IMR-90 (cell line): ENCODE data around the gene QKI. TPM values are rescaled to one million over a fixed set of nuclear protein-coding genes. Genes with fewer than 3 reads are reported as not detected.

ENCODE experiments used
- ATAC-seq: fragments of 200-7000 bp; cut with Tn5 transposase; 2 replicates; pipeline ENCODE4 v1.9.1; 2020; ENCODE audit warnings: low read depth, mild to moderate bottlenecking, moderate library complexity
- BruUV-seq: library from RNA; stranded (reverse); fragments of 400-500 nt; replicated peaks from 2 replicates; lab custom pipeline; 2021; lab: Mats Ljungman, UMichigan
- CTCF ChIA-PET: fragments of 300-600 bp; formaldehyde crosslinking; extraction: SDS; loops from one replicate; lab custom pipeline; 2021; ENCODE audit warnings: antibody characterized with exemption; lab: Yijun Ruan, JAX
- POLR2A ChIA-PET: fragments of 300-600 bp; sonication (Branson Sonifier 250); formaldehyde crosslinking; loops from one replicate; lab custom pipeline; 2022; ENCODE audit warnings: antibody characterized with exemption; ENCODE audit not compliant: unreplicated experiment; lab: Charles Lee
- DNase-seq: peaks from one replicate; pipeline ENCODE4 v3.0.0; 2013
- H2AFZ ChIP-seq: replicated peaks from 2 replicates; pipeline ENCODE3; 2013; ENCODE audit warnings: low read length, mild to moderate bottlenecking; ENCODE audit not compliant: poor library complexity
- H2AK5ac ChIP-seq: 2 replicates; pipeline ENCODE4 v1.6.1; 2013; ENCODE audit warnings: low read depth, low read length, inconsistent platforms
- H2AK9ac ChIP-seq: replicated peaks from 2 replicates; pipeline ENCODE3; 2013; ENCODE audit warnings: mild to moderate bottlenecking, low read depth, low read length, moderate library complexity; ENCODE audit not compliant: poor library complexity
- H2BK120ac ChIP-seq: 2 replicates; pipeline ENCODE4 v1.6.1; 2013; ENCODE audit warnings: low read depth, low read length, inconsistent platforms
- H2BK15ac ChIP-seq: 3 replicates; pipeline ENCODE4 v1.6.1; 2013; ENCODE audit warnings: low read depth, low read length, inconsistent platforms
- H2BK20ac ChIP-seq: 2 replicates; pipeline ENCODE4 v1.6.1; 2013; ENCODE audit warnings: low read depth, mild to moderate bottlenecking, inconsistent platforms, low read length, moderate library complexity
- H2BK5ac ChIP-seq: 2 replicates; pipeline ENCODE4 v1.6.1; 2013; ENCODE audit warnings: mild to moderate bottlenecking, low read depth, low read length, inconsistent platforms; ENCODE audit not compliant: poor library complexity, severe bottlenecking
- H3K14ac ChIP-seq: replicated peaks from 2 replicates; pipeline ENCODE4 v1.6.1; 2013; ENCODE audit warnings: low read depth, low read length, inconsistent platforms
- H3K18ac ChIP-seq: 2 replicates; pipeline ENCODE4 v1.6.1; 2013; ENCODE audit warnings: low read depth, low read length, control low read depth
- H3K23ac ChIP-seq: 2 replicates; pipeline ENCODE4 v1.6.1; 2013; ENCODE audit warnings: low read depth, low read length, inconsistent platforms
- H3K27ac ChIP-seq: 2 replicates; pipeline ENCODE4 v1.5.1; 2013; ENCODE audit warnings: mild to moderate bottlenecking, control low read depth, low read length; ENCODE audit not compliant: insufficient read depth
- H3K27me3 ChIP-seq: 2 replicates; pipeline ENCODE4 v1.6.1; 2013; ENCODE audit warnings: low read length; ENCODE audit not compliant: control insufficient read depth, insufficient read depth
- H3K36me3 ChIP-seq: 2 replicates; pipeline ENCODE4 v1.6.1; 2013; ENCODE audit warnings: low read length, mixed read lengths; ENCODE audit not compliant: control insufficient read depth, insufficient read depth
- H3K4ac ChIP-seq: 2 replicates; pipeline ENCODE4 v1.6.1; 2013; ENCODE audit warnings: low read depth, low read length, inconsistent platforms
- H3K4me1 ChIP-seq: 2 replicates; pipeline ENCODE4 v1.6.1; 2013; ENCODE audit warnings: low read length, mixed read lengths; ENCODE audit not compliant: control insufficient read depth, insufficient read depth
- H3K4me2 ChIP-seq: 2 replicates; pipeline ENCODE4 v1.6.1; 2013; ENCODE audit warnings: low read depth, mild to moderate bottlenecking, control low read depth, low read length, moderate library complexity
- H3K4me3 ChIP-seq: 2 replicates; pipeline ENCODE4 v1.5.1; 2013; ENCODE audit warnings: low read depth, mild to moderate bottlenecking, control low read depth, low read length, moderate library complexity; ENCODE audit not compliant: insufficient read depth
- H3K56ac ChIP-seq: 2 replicates; pipeline ENCODE4 v1.6.1; 2013; ENCODE audit warnings: low read length, inconsistent platforms; ENCODE audit not compliant: insufficient read depth; ENCODE audit errors: extremely low read depth
- H3K79me1 ChIP-seq, 2 experiments: 2 replicates each; pipeline ENCODE4 v1.6.1; 2013; ENCODE audit warnings: low read length in 2 of 2, inconsistent platforms in 1 of 2, low read depth in 1 of 2
- H3K9ac ChIP-seq: 2 replicates; pipeline ENCODE4 v1.6.1; 2013; ENCODE audit warnings: low read depth, low read length, control low read depth
- H3K9me1 ChIP-seq: 2 replicates; pipeline ENCODE4 v1.6.1; 2013; ENCODE audit warnings: low read length, inconsistent platforms; ENCODE audit not compliant: insufficient read depth
- H3K9me3 ChIP-seq: 2 replicates; pipeline ENCODE4 v1.6.1; 2013; ENCODE audit warnings: low read length; ENCODE audit not compliant: control insufficient read depth, insufficient read depth
- H4K20me1 ChIP-seq: 2 replicates; pipeline ENCODE4 v1.6.1; 2013; ENCODE audit warnings: low read length, inconsistent platforms; ENCODE audit not compliant: insufficient read depth
- H4K5ac ChIP-seq: 2 replicates; pipeline ENCODE4 v1.6.1; 2013; ENCODE audit warnings: mild to moderate bottlenecking, low read depth, low read length, control low read depth
- H4K8ac ChIP-seq, 2 experiments: 2 replicates each; pipeline ENCODE4 v1.6.1; 2013; ENCODE audit warnings: low read depth in 2 of 2, low read length in 2 of 2, control low read depth in 1 of 2, inconsistent platforms in 1 of 2
- H4K91ac ChIP-seq: 2 replicates; pipeline ENCODE4 v1.6.1; 2013; ENCODE audit warnings: low read depth, low read length, inconsistent platforms; ENCODE audit not compliant: insufficient read depth
- CHD1 ChIP-seq: IDR thresholded peaks from 2 replicates; pipeline ENCODE4 v1.6.1; 2012; ENCODE audit warnings: low read depth, low read length, improper control_type of control experiment
- CTCF ChIP-seq: conservative IDR thresholded peaks from 2 replicates; pipeline ENCODE4 v1.5.1; 2012; ENCODE audit warnings: mild to moderate bottlenecking, low read depth, low read length, improper control_type of control experiment
- FOS ChIP-seq: fragments of 150-350 bp; IDR thresholded peaks from 2 replicates; pipeline ENCODE4 v1.6.1; 2016; ENCODE audit warnings: low read depth, low read length
- MAZ ChIP-seq: IDR thresholded peaks from 2 replicates; pipeline ENCODE4 v1.6.1; 2012; ENCODE audit warnings: low read depth, mild to moderate bottlenecking, low read length, improper control_type of control experiment, moderate library complexity, borderline replicate concordance
- POLR2A ChIP-seq: IDR thresholded peaks from 2 replicates; pipeline ENCODE4 v1.6.1; 2012; ENCODE audit warnings: mild to moderate bottlenecking, low read depth, low read length
- RAD21 ChIP-seq: IDR thresholded peaks from 2 replicates; pipeline ENCODE4 v1.6.1; 2012; ENCODE audit warnings: low read length, improper control_type of control experiment
- RFX5 ChIP-seq: IDR thresholded peaks from 2 replicates; pipeline ENCODE4 v1.8.0; 2012; ENCODE audit warnings: low read depth, mild to moderate bottlenecking, low read length, moderate library complexity
- SMC3 ChIP-seq: fragments of 150-350 bp; IDR thresholded peaks from 2 replicates; pipeline ENCODE4 v1.6.1; 2016; ENCODE audit warnings: low read depth, mild to moderate bottlenecking, antibody characterized with exemption, low read length, moderate library complexity
- WGBS, 2 experiments: methylation state at CpG; one replicate each; pipeline versions ENCODE4 v1.1.5 to v1.1.7; 2013; ENCODE audit warnings: missing lambda C conversion rate in 2 of 2; ENCODE audit not compliant: insufficient read length in 1 of 2; ENCODE audit errors: extremely low coverage in 2 of 2; 5-methylcytosine and 5-hydroxymethylcytosine counted together
- dilution Hi-C: fragments of 300-500 bp; cut with HindIII; formaldehyde crosslinking; loops from one replicate; pipeline ENCODE4 v1.14.3; 2018; ENCODE audit warnings: low sequenced_read_pairs; ENCODE audit not compliant: unreplicated experiment
- in situ Hi-C: fragments of 300-500 bp; cut with MboI; formaldehyde crosslinking; loops from 3 replicates; pipeline ENCODE4 v1.14.3; 2019; ENCODE audit warnings: low sequenced_read_pairs, inconsistent platforms, mixed read lengths
- intact Hi-C: fragments of 100-400 bp; cut with micrococcal nuclease; formaldehyde crosslinking; loops from 2 replicates; pipeline ENCODE4 v1.10.0; 2022
- polyA plus RNA-seq, 3 experiments: library from polyadenylated mRNA; depleted of rRNA; stranded (reverse); fragments of >200 nt; gene quantifications; 2 replicates each; pipeline ENCODE4 v1.2.3, GENCODE V29; 2012; ENCODE audit warnings: low replicate concordance in 1 of 3
- total RNA-seq: library from RNA; depleted of rRNA; stranded (reverse); fragments of >200 nt; gene quantifications from 2 replicates; pipeline ENCODE4 v1.2.3, GENCODE V29; 2012

The QKI gene
- total and polyA plus RNA-seq, 2 of the 4 experiments (the other 2 are of a cell fraction), result 112 to 232 TPM

GRCh38 chr6:163554663-163555062, 140.1 kb downstream of the QKI start:
- no peaks in the 10 kb centered on the region for H3K27me3 ChIP-seq
- ATAC-seq (peak; percentile 48), DNase-seq (peak; percentile 34)
- peaks cover 6% of the 10 kb centered on the region for H3K9me1 ChIP-seq
- 0 out of 2 replicates have a peak, but pooled peaks cover 1% of the 10 kb centered on the region for H3K4me1 ChIP-seq
- H3K36me3 ChIP-seq, result peaks cover 5% of the 10 kb centered on the region; the same call in 1 of the 2 replicates
- no peak overlapping the region for H3K23ac ChIP-seq
- H3K79me1 ChIP-seq, result peaks cover 21 to 64% of the 10 kb centered on the region in 2 experiments
- in situ Hi-C loops, result no loop called here
- WGBS, 2 experiments, result 64% methylated on average over 3 of the region's 4 CpGs; no CpG with 5 or more reads in 1 of the 2 experiments
- no TSS peak for BruUV-seq
- H4K5ac ChIP-seq, result no peak overlapping the region
- CTCF ChIA-PET, result interaction anchor here (0.5 to 1.9 kb wide), 6 partner anchors 9 to 138 kb away, joined by 3 to 7 read pairs (median 4); no protein-coding TSS in a partner anchor
- H2AFZ ChIP-seq, result no peak overlapping the region
- H2BK5ac ChIP-seq, result no peak overlapping the region
- H4K8ac ChIP-seq, result no peak overlapping the region
- no peak overlapping the region for H2AK9ac ChIP-seq
- no peak overlapping the region for H3K14ac ChIP-seq
- no peak overlapping the region for H2BK15ac ChIP-seq
- H4K91ac ChIP-seq, result no peak overlapping the region
- H3K27ac ChIP-seq, result no peak overlapping the region
- no peak for TF ChIP-seq CHD1
- TF ChIP-seq RFX5, result no peak
- peak; percentile 61 for TF ChIP-seq RAD21
- TF ChIP-seq FOS, result no peak
- no peak for TF ChIP-seq POLR2A
- TF ChIP-seq SMC3, result peak; percentile 57
- TF ChIP-seq MAZ, result no peak
- peak; percentile 53 for TF ChIP-seq CTCF
- H3K4me2 ChIP-seq, result no peak overlapping the region
- H3K9ac ChIP-seq, result no peak overlapping the region
- no peak overlapping the region for H3K4ac ChIP-seq
- POLR2A ChIA-PET, result no interaction called here
- no peak overlapping the region for H3K18ac ChIP-seq
- H3K9me3 ChIP-seq, result no peaks in the 10 kb centered on the region
- no peak overlapping the region for H3K4me3 ChIP-seq
- H2BK20ac ChIP-seq, result no peak overlapping the region
- dilution Hi-C loops, result no loop called here
- no peak overlapping the region for H2AK5ac ChIP-seq
- no peak overlapping the region for H3K56ac ChIP-seq
- H2BK120ac ChIP-seq, result no peak overlapping the region
- peaks cover 10% of the 10 kb centered on the region; the same call in 1 of the 2 replicates for H4K20me1 ChIP-seq
- intact Hi-C loops, result loop anchor here (1.0 kb wide), 1 partner anchor 126 kb away; no protein-coding TSS in a partner anchor
